Activated CD8-positive, alpha-beta T cell treated with anti-CD3 and anti-CD28 coated beads for 36 hours (primary cell): Measurements from ENCODE around the gene SHC4. TPM values are rescaled to one million over a fixed set of nuclear protein-coding genes. Genes with fewer than 3 reads are reported as not detected.
A peak's percentile ranks its signal among the peaks of the same experiment; 100 is the strongest.

Experiments
- ATAC-seq: fragments of 200-7000 bp; cut with Tn5 transposase; one replicate; pipeline ENCODE4 v1.10.0; 2021; ENCODE audit warnings: mild to moderate bottlenecking, moderate library complexity
- CTCF ChIA-PET: fragments of 350-600 bp; sonication (Branson Sonifier 250); formaldehyde crosslinking; loops from one replicate; lab custom pipeline; 2021; ENCODE audit warnings: antibody characterized with exemption; lab: Charles Lee
- POLR2A ChIA-PET: fragments of 350-600 bp; sonication (Branson Sonifier 250); formaldehyde crosslinking; loops from one replicate; lab custom pipeline; 2021; ENCODE audit warnings: antibody characterized with exemption; lab: Charles Lee
- DNase-seq: peaks from one replicate; pipeline ENCODE4 v3.0.0-alpha.2; 2020
- H3K27ac Mint-ChIP-seq: one replicate; pipeline ENCODE4 v1.8.0; 2021; ENCODE audit warnings: mild to moderate bottlenecking, mixed read lengths
- H3K27me3 Mint-ChIP-seq: one replicate; pipeline ENCODE4 v1.8.0; 2021; ENCODE audit warnings: mixed read lengths
- H3K36me3 Mint-ChIP-seq: one replicate; pipeline ENCODE4 v1.8.0; 2021; ENCODE audit warnings: low read depth, mixed read lengths
- H3K4me1 Mint-ChIP-seq: one replicate; pipeline ENCODE4 v1.8.0; 2021; ENCODE audit warnings: low read depth, mixed read lengths
- H3K4me3 Mint-ChIP-seq: one replicate; pipeline ENCODE4 v1.8.0; 2021; ENCODE audit warnings: mild to moderate bottlenecking, moderate library complexity, mixed read lengths
- H3K9me3 Mint-ChIP-seq: one replicate; pipeline ENCODE4 v1.8.0; 2021; ENCODE audit warnings: mixed read lengths
- CTCF ChIP-seq: fragments of 200-600 bp; IDR thresholded peaks from one replicate; pipeline ENCODE4 v1.8.0; 2022; ENCODE audit warnings: antibody characterized with exemption, mild to moderate bottlenecking
- intact Hi-C: fragments of 100-400 bp; cut with micrococcal nuclease; formaldehyde crosslinking; loops from one replicate; pipeline ENCODE4 v1.10.0; 2022
- total RNA-seq, 2 experiments: library from RNA; stranded (reverse); gene quantifications; one replicate each; pipeline ENCODE4 v1.2.3, GENCODE V29; 2021

The SHC4 gene
- total RNA-seq, 2 experiments from 2014 or later, result 2.5 TPM

DNA sequence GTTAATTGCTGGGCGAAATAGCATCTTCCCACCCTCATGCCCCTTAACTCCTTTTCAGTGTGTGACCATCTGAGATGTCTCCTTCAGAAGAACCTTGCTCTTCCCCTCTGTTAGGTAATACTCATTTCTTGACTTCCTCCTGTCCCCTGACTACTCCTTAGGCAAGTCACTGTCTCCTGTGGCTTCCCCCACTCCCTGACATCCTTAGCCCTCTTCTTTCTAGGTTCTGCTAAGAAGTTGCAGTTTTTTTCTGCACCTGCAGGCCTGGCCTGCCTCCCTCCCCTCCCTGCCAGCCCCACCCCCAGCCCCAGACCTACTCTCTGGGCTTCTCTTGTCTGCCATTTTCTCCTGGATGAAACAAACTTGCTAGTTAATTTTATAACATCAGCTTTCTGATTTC is 101.0 kb downstream of the SHC4 start:
- Mint-ChIP-seq H3K4me3 (no peak overlapping the region), H3K9me3 (no peaks in the 10 kb centered on the region), H3K27me3 (peaks cover 3% of the 10 kb centered on the region), H3K27ac (peak overlapping the region; percentile 17), H3K4me1 (peaks cover 6% of the 10 kb centered on the region), H3K36me3 (no peaks in the 10 kb centered on the region)
- ChIA-PET POLR2A (interaction anchor here (1.6 kb wide), 1 partner anchor 103 kb away, joined by 4 read pairs; no protein-coding TSS in a partner anchor), CTCF (interaction anchor here (1.0 to 3.2 kb wide), 15 partner anchors 9 to 1286 kb away, joined by 3 to 44 read pairs (median 6); partner anchors contain the start of genes EID1, FGF7 and SHC4)
- TF ChIP-seq CTCF, result no peak
- ATAC-seq (peak; percentile 64), DNase-seq (peak; percentile 33)
- intact Hi-C loops, result loop anchor here (5.0 to 10.0 kb wide), 4 partner anchors 105 to 560 kb away; partner anchors contain the start of genes FGF7 and SECISBP2L

GRCh38 chr15:48861813-48862431 is 101.8 kb downstream of the SHC4 start:
- peaks cover 6% of the 10 kb centered on the region for H3K4me1 Mint-ChIP-seq
- H3K4me3 Mint-ChIP-seq, result no peak overlapping the region
- no peaks in the 10 kb centered on the region for H3K36me3 Mint-ChIP-seq
- peak; percentile 95 for TF ChIP-seq CTCF
- peaks cover 3% of the 10 kb centered on the region for H3K27me3 Mint-ChIP-seq
- intact Hi-C loops, result loop anchor here (5.0 to 10.0 kb wide), 4 partner anchors 105 to 560 kb away; partner anchors contain the start of genes FGF7 and SECISBP2L
- no peak overlapping the region for H3K27ac Mint-ChIP-seq
- DNase-seq (peak; percentile 22), ATAC-seq (peak; percentile 68)
- no peaks in the 10 kb centered on the region for H3K9me3 Mint-ChIP-seq
- CTCF ChIA-PET, result interaction anchor here (0.6 to 3.2 kb wide), 40 partner anchors 10 to 1286 kb away, joined by 3 to 44 read pairs (median 4); partner anchors contain the start of genes EID1, FGF7, SECISBP2L and SHC4
- POLR2A ChIA-PET, result interaction anchor here (1.6 kb wide), 1 partner anchor 104 kb away, joined by 4 read pairs; no protein-coding TSS in a partner anchor

DNA sequence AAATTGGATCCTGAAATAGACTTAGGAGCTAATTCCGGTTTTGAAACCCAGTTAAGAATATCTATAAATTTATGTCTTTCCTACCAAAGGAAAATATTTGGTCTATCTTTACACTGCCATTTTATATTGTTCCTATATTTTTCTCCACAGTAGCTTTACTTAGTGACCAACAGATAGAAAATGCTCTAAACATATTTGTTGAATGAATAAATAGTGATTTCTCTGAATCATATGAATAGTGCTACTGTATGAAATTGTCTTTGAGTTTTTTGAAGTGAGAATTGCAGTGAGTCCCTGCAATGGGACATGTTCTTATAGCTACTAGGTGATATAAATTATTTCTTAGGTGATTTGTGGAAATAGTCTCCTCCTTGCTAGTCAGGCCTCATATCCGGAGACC is 104.3 kb downstream of the SHC4 start:
- H3K4me1 Mint-ChIP-seq, result peaks cover 6% of the 10 kb centered on the region
- H3K4me3 Mint-ChIP-seq, result no peak overlapping the region
- intact Hi-C loops, result no loop called here
- ChIA-PET POLR2A (no interaction called here), CTCF (interaction anchor here (0.8 kb wide), 1 partner anchor 1286 kb away, joined by 4 read pairs; no protein-coding TSS in a partner anchor)
- H3K9me3 Mint-ChIP-seq, result no peaks in the 10 kb centered on the region
- peaks cover 5% of the 10 kb centered on the region for H3K27me3 Mint-ChIP-seq
- no peak for DNase-seq
- no peaks in the 10 kb centered on the region for H3K36me3 Mint-ChIP-seq
- no peak for ATAC-seq
- no peak overlapping the region for H3K27ac Mint-ChIP-seq
- TF ChIP-seq CTCF, result no peak

GRCh38 chr15:48858401-48858800 is 105.3 kb downstream of the SHC4 start:
- H3K9me3 Mint-ChIP-seq, result peaks cover 2% of the 10 kb centered on the region
- H3K4me3 Mint-ChIP-seq, result no peak overlapping the region
- CTCF ChIA-PET, result interaction anchor here (1.3 kb wide), 1 partner anchor 288 kb away, joined by 4 read pairs; no protein-coding TSS in a partner anchor
- POLR2A ChIA-PET, result interaction anchor here (0.7 kb wide), 1 partner anchor 24 kb away, joined by 3 read pairs; no protein-coding TSS in a partner anchor
- no peak for ATAC-seq
- H3K4me1 Mint-ChIP-seq, result peaks cover 6% of the 10 kb centered on the region
- no peak overlapping the region for H3K27ac Mint-ChIP-seq
- H3K36me3 Mint-ChIP-seq, result no peaks in the 10 kb centered on the region
- no peak for TF ChIP-seq CTCF
- intact Hi-C loops, result no loop called here
- DNase-seq, result no peak
- H3K27me3 Mint-ChIP-seq, result peaks cover 7% of the 10 kb centered on the region

- Mint-ChIP-seq H3K27me3 (peaks cover 7% of the 10 kb centered on the region), H3K36me3 (no peaks in the 10 kb centered on the region), H3K27ac (no peak overlapping the region), H3K4me1 (peaks cover 2% of the 10 kb centered on the region), H3K9me3 (peaks cover 2% of the 10 kb centered on the region), H3K4me3 (no peak overlapping the region)
- ChIA-PET CTCF (no interaction called here), POLR2A (interaction anchor here (0.6 kb wide), 2 partner anchors 582 to 1465 kb away, joined by 3 to 4 read pairs; no protein-coding TSS in a partner anchor)
- DNase-seq, result no peak
- ATAC-seq, result no peak
- TF ChIP-seq CTCF, result no peak
- intact Hi-C loops, result no loop called here
Measured at GRCh38 chr15:48856942-48857341, 106.8 kb downstream of the SHC4 start.
